Measurements from ENCODE around the gene PTAFR.

The PTAFR gene

GRCh38 chr1:28176492-28177470 is at the start of gene PTAFR:
TSS of gene PTAFR (minus strand) at chr1:28176690. CDS start at chr1:28151021, 25,669 bp downstream.
- no peak within 1 kb of the TSS for H3K4me3 ChIP-seq (ENCODE audit: low read depth, low read length)
- TF ChIP-seq CTCF (IDR thresholded peaks at IDR 0.05; ENCODE audit: control insufficient read depth, extremely low read depth, insufficient read depth), result no peak
- no peak for DNase-seq (ENCODE audit: low read depth)

GRCh38 chr1:28213315-28213714 is 36.8 kb upstream of the PTAFR start:
- no peak for DNase-seq (ENCODE audit: low read depth)
- no peak overlapping the region for H3K4me3 ChIP-seq (ENCODE audit: low read depth, low read length)
- no peak for TF ChIP-seq CTCF (IDR thresholded peaks at IDR 0.05; ENCODE audit: control insufficient read depth, extremely low read depth, insufficient read depth)

GRCh38 chr1:28209700-28210099 is 33.2 kb upstream of the PTAFR start:
- no peak for TF ChIP-seq CTCF (IDR thresholded peaks at IDR 0.05; ENCODE audit: control insufficient read depth, extremely low read depth, insufficient read depth)
- H3K4me3 ChIP-seq (ENCODE audit: low read depth, low read length), result no peak overlapping the region
- no peak for DNase-seq (ENCODE audit: low read depth)

- peak; percentile 84 for TF ChIP-seq CTCF (IDR thresholded peaks at IDR 0.05; ENCODE audit: control insufficient read depth, extremely low read depth, insufficient read depth)
- no peak overlapping the region for H3K4me3 ChIP-seq (ENCODE audit: low read depth, low read length)
- peak; percentile 42 for DNase-seq (ENCODE audit: low read depth)
Measured at GRCh38 chr1:28208818-28209441, 32.4 kb upstream of the PTAFR start.

GRCh38 chr1:28205243-28205642 is 28.8 kb upstream of the PTAFR start:
- no peak overlapping the region for H3K4me3 ChIP-seq (ENCODE audit: low read depth, low read length)
- no peak for DNase-seq (ENCODE audit: low read depth)
- TF ChIP-seq CTCF (IDR thresholded peaks at IDR 0.05; ENCODE audit: control insufficient read depth, extremely low read depth, insufficient read depth), result no peak

GRCh38 chr1:28200234-28200873 is 23.9 kb upstream of the PTAFR start:
- TF ChIP-seq CTCF (IDR thresholded peaks at IDR 0.05; ENCODE audit: control insufficient read depth, extremely low read depth, insufficient read depth), result no peak
- no peak for DNase-seq (ENCODE audit: low read depth)
- no peak overlapping the region for H3K4me3 ChIP-seq (ENCODE audit: low read depth, low read length)
